Stimulated activated CD8-positive, alpha-beta memory T cell treated with anti-CD3 and anti-CD28 coated beads, Interleukin-12 subunit alpha, Interleukin-12 subunit beta, amount 100 ng/mL, for 24 hours (primary cell): ENCODE results near the gene YARS1.

Experiments used
- DNase-seq: peaks from one replicate; pipeline ENCODE4 v3.0.0-alpha.2; 2020; ENCODE audit errors: extremely low read depth

Gene YARS1

GRCh38 chr1:32817159-32817814, at the start of gene YARS1, which contains the start of gene S100PBP:
YARS1 (minus strand) TSS chr1:32817358; CDS start chr1:32817244, 114 bp downstream.
S100PBP (plus strand) TSS chr1:32817653; CDS start chr1:32826100, 8,447 bp downstream.
- peak; percentile 99 for DNase-seq

- DNase-seq, result no peak
Observed at GRCh38 chr1:32865639-32866405, 48.7 kb upstream of the YARS1 start.

- no peak for DNase-seq
Observed at GRCh38 chr1:32864375-32865019, 47.3 kb upstream of the YARS1 start.

GRCh38 chr1:32863881-32864245, 46.7 kb upstream of the YARS1 start:
- no peak for DNase-seq

GRCh38 chr1:32863218-32863880, 46.2 kb upstream of the YARS1 start:
- no peak for DNase-seq

- DNase-seq, result no peak
Observed at GRCh38 chr1:32861904-32862695, 44.9 kb upstream of the YARS1 start.

GRCh38 chr1:32860566-32860965, 43.4 kb upstream of the YARS1 start:
- DNase-seq, result no peak

- DNase-seq, result no peak
Observed at GRCh38 chr1:32859915-32860314, 42.8 kb upstream of the YARS1 start.

- DNase-seq, result no peak
Observed at GRCh38 chr1:32858791-32859190, 41.6 kb upstream of the YARS1 start.

GRCh38 chr1:32858136-32858535, 41.0 kb upstream of the YARS1 start:
- no peak for DNase-seq

GRCh38 chr1:32855861-32856617, 38.9 kb upstream of the YARS1 start:
- DNase-seq, result no peak

GRCh38 chr1:32848354-32849063, 31.4 kb upstream of the YARS1 start:
- no peak for DNase-seq

- DNase-seq, result no peak
Observed at GRCh38 chr1:32831878-32832277, 14.7 kb upstream of the YARS1 start.

GRCh38 chr1:32830092-32830852, 13.1 kb upstream of the YARS1 start:
- no peak for DNase-seq

GRCh38 chr1:32828341-32828740, 11.2 kb upstream of the YARS1 start:
- DNase-seq, result no peak

- DNase-seq, result no peak
Observed at GRCh38 chr1:32825181-32825580, 8.0 kb upstream of the YARS1 start.

- DNase-seq, result no peak
Observed at GRCh38 chr1:32818804-32819541, 1.8 kb upstream of the YARS1 start.
